Measurements from ENCODE around the gene SYNE1. TPM values are rescaled to one million over a fixed set of nuclear protein-coding genes. Genes with fewer than 3 reads are reported as not detected.

Gene SYNE1
- total and polyA plus RNA-seq, 9 donors: 70.4 to 279 (median 154) TPM

GRCh38 chr6:152462716-152463115 is 174.4 kb downstream of the SYNE1 start:
- H3K4me1 ChIP-seq (ENCODE audit: insufficient read depth): no peaks in the 10 kb centered on the region
- H3K4me3 ChIP-seq: no peak overlapping the region
- no peaks in the 10 kb centered on the region for H3K36me3 ChIP-seq
- TF ChIP-seq POLR2A (IDR thresholded peaks at IDR 0.05): no peak
- TF ChIP-seq EP300 (IDR thresholded peaks at IDR 0.05): no peak
- TF ChIP-seq CTCF (IDR thresholded peaks at IDR 0.05): no peak
- H3K9me3 ChIP-seq: no peaks in the 10 kb centered on the region
- no peaks in the 10 kb centered on the region for H3K27me3 ChIP-seq
- H3K27ac ChIP-seq: no peak overlapping the region
- intact Hi-C loops (cut with DNase I): no loop called here
- 67 to 79% (median 76%) methylated on average over 6 of the region's 6 CpGs for WGBS, 3 donors
- no peak for DNase-seq

- no peaks in the 10 kb centered on the region for H3K36me3 ChIP-seq
- intact Hi-C loops (cut with DNase I): no loop called here
- 76 to 79% (median 79%) methylated on average over 5 of the region's 5 CpGs for WGBS, 3 donors
- H3K9me3 ChIP-seq: no peaks in the 10 kb centered on the region
- H3K4me1 ChIP-seq (ENCODE audit: insufficient read depth): no peaks in the 10 kb centered on the region
- no peak for DNase-seq
- no peak overlapping the region for H3K4me3 ChIP-seq
- no peaks in the 10 kb centered on the region for H3K27me3 ChIP-seq
- no peak overlapping the region for H3K27ac ChIP-seq
- TF ChIP-seq POLR2A (IDR thresholded peaks at IDR 0.05) (no peak), EP300 (IDR thresholded peaks at IDR 0.05) (no peak), CTCF (IDR thresholded peaks at IDR 0.05) (no peak)
Measured at GRCh38 chr6:152461556-152461955, 175.6 kb downstream of the SYNE1 start.

GRCh38 chr6:152458648-152459644 is 178.2 kb downstream of the SYNE1 start:
- no peaks in the 10 kb centered on the region for H3K36me3 ChIP-seq
- no peak overlapping the region for H3K27ac ChIP-seq
- DNase-seq: no peak
- H3K4me1 ChIP-seq (ENCODE audit: insufficient read depth): no peaks in the 10 kb centered on the region
- no peaks in the 10 kb centered on the region for H3K9me3 ChIP-seq
- no peaks in the 10 kb centered on the region for H3K27me3 ChIP-seq
- TF ChIP-seq POLR2A (IDR thresholded peaks at IDR 0.05) (no peak), CTCF (IDR thresholded peaks at IDR 0.05) (no peak), EP300 (IDR thresholded peaks at IDR 0.05) (no peak)
- no peak overlapping the region for H3K4me3 ChIP-seq
- intact Hi-C loops (cut with DNase I): no loop called here
- WGBS, 3 donors: 36 to 47% (median 39%) methylated on average over 8 of the region's 8 CpGs

- TF ChIP-seq POLR2A (IDR thresholded peaks at IDR 0.05) (no peak), CTCF (IDR thresholded peaks at IDR 0.05) (no peak), EP300 (IDR thresholded peaks at IDR 0.05) (no peak)
- WGBS, 3 donors: 78 to 88% (median 82%) methylated on average over 4 of the region's 4 CpGs
Measured at GRCh38 chr6:152457949-152458624, 179.1 kb downstream of the SYNE1 start.

More at GRCh38 chr6:152457949-152458624, 179.1 kb downstream of the SYNE1 start:
- Histone ChIP-seq H3K27ac (no peak overlapping the region), H3K4me1 (ENCODE audit: insufficient read depth) (no peaks in the 10 kb centered on the region), H3K27me3 (no peaks in the 10 kb centered on the region), H3K4me3 (no peak overlapping the region), H3K9me3 (no peaks in the 10 kb centered on the region), H3K36me3 (no peaks in the 10 kb centered on the region)
- DNase-seq: no peak
- intact Hi-C loops (cut with DNase I): no loop called here

All from ovary (tissue), 9 donors.